Measurements from ENCODE around the gene MANEAL. TPM values are rescaled to one million over a fixed set of nuclear protein-coding genes. Genes with fewer than 3 reads are reported as not detected.

Gene MANEAL
- total RNA-seq, 3 donors from 2014 or later (not counting 1 experiment from before 2014, with no cell fraction given), result 1.6 to 3.8 (median 2.4) TPM

DNA sequence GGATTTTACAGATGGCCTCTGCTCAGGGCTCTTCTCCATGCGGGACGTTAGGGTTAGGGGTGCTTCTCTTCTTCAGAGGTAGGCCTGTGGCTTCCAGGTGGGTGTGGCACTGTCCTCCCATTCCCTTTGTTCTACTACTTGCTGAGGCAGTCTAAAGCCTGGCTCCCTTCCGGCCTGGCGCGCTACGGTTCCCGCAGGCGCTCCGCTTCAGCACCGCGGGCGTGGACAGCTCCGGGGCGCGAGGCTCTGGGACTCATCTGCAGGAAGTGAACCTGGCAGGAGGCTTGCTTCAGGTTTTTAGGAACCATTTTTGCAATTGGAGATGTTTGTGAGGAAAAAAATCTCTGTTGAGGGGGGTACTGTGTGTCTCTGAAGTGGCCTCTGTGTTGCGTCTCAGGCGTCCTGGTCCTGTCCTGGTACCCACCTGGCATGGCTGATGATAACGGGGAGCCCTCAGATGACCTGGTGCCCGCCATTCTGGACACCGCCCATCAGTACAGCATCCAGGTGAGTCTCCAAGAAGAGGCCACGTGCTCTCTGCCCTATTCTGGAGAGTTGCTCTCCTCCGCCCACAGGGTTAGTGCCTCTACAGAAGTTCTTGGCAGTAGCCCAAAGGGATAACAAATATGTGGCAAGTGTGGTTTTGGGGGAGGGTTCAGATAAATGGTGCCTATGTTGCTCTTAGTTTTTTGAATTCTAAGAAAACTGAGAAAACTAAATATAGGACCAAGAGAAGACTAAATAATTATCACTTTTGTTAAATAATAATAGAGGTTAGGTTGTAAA is 1.9 kb downstream of the MANEAL start:
- H3K27me3 ChIP-seq (ENCODE audit: control insufficient read depth, insufficient read depth, low read length), result peaks cover 10% of the 10 kb centered on the region
- 45% methylated on average over 22 of the region's 22 CpGs for WGBS (ENCODE audit: insufficient coverage)
- peaks cover 12% of the 10 kb centered on the region for H3K36me3 ChIP-seq (ENCODE audit: control insufficient read depth, insufficient read depth, low read length)
- H3K27me3 Mint-ChIP-seq (ENCODE audit: low read depth in 2 of 2), result peaks cover 28% of the 10 kb centered on the region in 2 donors
- peak overlapping the region; percentile 87 for H3K4me3 Mint-ChIP-seq
- no peak overlapping the region for H3K4me3 ChIP-seq (ENCODE audit: low read length)
- TF ChIP-seq, protein P1, sequence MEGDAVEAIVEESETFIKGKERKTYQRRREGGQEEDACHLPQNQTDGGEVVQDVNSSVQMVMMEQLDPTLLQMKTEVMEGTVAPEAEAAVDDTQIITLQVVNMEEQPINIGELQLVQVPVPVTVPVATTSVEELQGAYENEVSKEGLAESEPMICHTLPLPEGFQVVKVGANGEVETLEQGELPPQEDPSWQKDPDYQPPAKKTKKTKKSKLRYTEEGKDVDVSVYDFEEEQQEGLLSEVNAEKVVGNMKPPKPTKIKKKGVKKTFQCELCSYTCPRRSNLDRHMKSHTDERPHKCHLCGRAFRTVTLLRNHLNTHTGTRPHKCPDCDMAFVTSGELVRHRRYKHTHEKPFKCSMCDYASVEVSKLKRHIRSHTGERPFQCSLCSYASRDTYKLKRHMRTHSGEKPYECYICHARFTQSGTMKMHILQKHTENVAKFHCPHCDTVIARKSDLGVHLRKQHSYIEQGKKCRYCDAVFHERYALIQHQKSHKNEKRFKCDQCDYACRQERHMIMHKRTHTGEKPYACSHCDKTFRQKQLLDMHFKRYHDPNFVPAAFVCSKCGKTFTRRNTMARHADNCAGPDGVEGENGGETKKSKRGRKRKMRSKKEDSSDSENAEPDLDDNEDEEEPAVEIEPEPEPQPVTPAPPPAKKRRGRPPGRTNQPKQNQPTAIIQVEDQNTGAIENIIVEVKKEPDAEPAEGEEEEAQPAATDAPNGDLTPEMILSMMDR (IDR thresholded peaks at IDR 0.05), result no peak
- intact Hi-C loops (cut with micrococcal nuclease), result no loop called here
- ATAC-seq (peak in 2 of 3 donors; percentile 37 to 58), DNase-seq (peak; percentile 36 to 63)
- no peak overlapping the region for H3K27ac ChIP-seq (ENCODE audit: low read length)
- H3K4me1 Mint-ChIP-seq, result peaks cover 11 to 18% of the 10 kb centered on the region in 2 donors
- no peak overlapping the region for H3K27ac Mint-ChIP-seq
- no peaks in the 10 kb centered on the region for H3K36me3 Mint-ChIP-seq
- H3K4me1 ChIP-seq (ENCODE audit: control insufficient read depth, insufficient read depth, low read length), result peaks cover 18% of the 10 kb centered on the region
- no peaks in the 10 kb centered on the region for H3K9me3 ChIP-seq (ENCODE audit: control insufficient read depth, insufficient read depth, low read length)
- H3K9me3 Mint-ChIP-seq, result no peaks in the 10 kb centered on the region

DNA sequence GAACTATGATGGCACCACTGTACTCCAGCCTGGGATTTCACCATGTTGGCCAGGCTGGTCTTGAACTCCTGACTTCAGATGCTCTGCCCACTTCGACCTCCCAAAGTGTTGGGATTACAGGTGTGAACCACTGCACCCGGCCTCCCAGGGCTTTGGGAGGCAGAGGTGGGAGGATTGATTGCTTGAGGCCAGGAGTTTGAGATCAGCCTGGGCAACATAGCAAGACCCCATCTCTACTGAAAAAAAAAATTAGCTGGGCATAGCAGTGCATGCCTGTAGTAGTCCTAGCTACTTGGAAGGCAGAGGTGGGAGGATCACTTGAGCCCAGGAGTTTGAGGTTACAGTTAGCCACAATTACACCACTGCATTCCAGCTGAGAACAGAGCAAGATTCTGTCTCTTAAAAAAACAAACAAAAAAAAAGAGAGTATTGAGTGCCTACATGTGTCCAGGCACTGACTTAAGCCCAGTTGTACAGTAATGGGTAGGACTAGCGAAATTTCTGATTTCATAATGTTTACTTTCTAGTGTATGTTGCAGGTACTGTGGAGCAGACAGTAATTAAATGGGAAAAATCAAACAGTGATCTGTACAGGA is 4.2 kb downstream of the MANEAL start:
- Mint-ChIP-seq H3K4me1 (peaks cover 15 to 22% of the 10 kb centered on the region in 2 donors), H3K27ac (no peak overlapping the region), H3K36me3 (peaks cover 6% of the 10 kb centered on the region), H3K4me3 (no peak overlapping the region), H3K9me3 (no peaks in the 10 kb centered on the region), H3K27me3 (ENCODE audit: low read depth in 2 of 2) (peaks cover 8 to 11% of the 10 kb centered on the region in 2 donors)
- Histone ChIP-seq H3K9me3 (ENCODE audit: control insufficient read depth, insufficient read depth, low read length) (no peaks in the 10 kb centered on the region), H3K4me1 (ENCODE audit: control insufficient read depth, insufficient read depth, low read length) (peaks cover 18% of the 10 kb centered on the region), H3K27me3 (ENCODE audit: control insufficient read depth, insufficient read depth, low read length) (peaks cover 10% of the 10 kb centered on the region), H3K4me3 (ENCODE audit: low read length) (no peak overlapping the region), H3K27ac (ENCODE audit: low read length) (no peak overlapping the region), H3K36me3 (ENCODE audit: control insufficient read depth, insufficient read depth, low read length) (peaks cover 22% of the 10 kb centered on the region)
- TF ChIP-seq, protein P1 (IDR thresholded peaks at IDR 0.05), result no peak
- no peak for ATAC-seq
- DNase-seq, result no peak
- intact Hi-C loops (cut with micrococcal nuclease), result no loop called here
- WGBS (ENCODE audit: insufficient coverage), result 92% methylated on average over 3 of the region's 3 CpGs

DNA sequence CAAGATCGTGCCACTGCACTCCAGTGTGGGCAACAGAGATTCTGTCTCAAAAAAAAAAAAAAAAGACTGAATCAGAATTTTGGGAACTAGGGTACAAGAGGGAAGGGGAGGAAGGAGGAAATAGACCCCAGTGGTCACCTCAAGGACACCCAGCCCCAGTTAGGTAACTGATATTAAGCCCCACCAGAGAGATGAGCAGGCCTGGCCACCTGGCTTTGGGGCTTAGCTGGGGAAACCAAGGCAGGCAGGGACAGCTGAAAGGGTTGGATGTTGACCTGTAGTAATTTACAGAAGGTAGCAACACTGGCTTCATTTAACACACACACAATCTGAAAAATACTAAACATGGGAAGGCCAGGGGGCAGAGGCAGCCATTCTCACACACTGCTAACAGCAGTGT is 8.8 kb downstream of the MANEAL start:
- Mint-ChIP-seq H3K27me3 (ENCODE audit: low read depth in 2 of 2) (no peaks in the 10 kb centered on the region), H3K36me3 (peaks cover 12% of the 10 kb centered on the region), H3K4me1 (peaks cover 12 to 13% of the 10 kb centered on the region in 2 donors), H3K27ac (peak overlapping the region in 1 of 2 donors; percentile 54), H3K9me3 (no peaks in the 10 kb centered on the region), H3K4me3 (no peak overlapping the region)
- DNase-seq, result no peak
- Histone ChIP-seq H3K4me3 (ENCODE audit: low read length) (no peak overlapping the region), H3K4me1 (ENCODE audit: control insufficient read depth, insufficient read depth, low read length) (peaks cover 10% of the 10 kb centered on the region), H3K36me3 (ENCODE audit: control insufficient read depth, insufficient read depth, low read length) (peaks cover 50% of the 10 kb centered on the region), H3K27me3 (ENCODE audit: control insufficient read depth, insufficient read depth, low read length) (no peaks in the 10 kb centered on the region), H3K27ac (ENCODE audit: low read length) (no peak overlapping the region), H3K9me3 (ENCODE audit: control insufficient read depth, insufficient read depth, low read length) (no peaks in the 10 kb centered on the region)
- WGBS (ENCODE audit: insufficient coverage), result 93% methylated on average over 1 of the region's 1 CpG
- intact Hi-C loops (cut with micrococcal nuclease), result no loop called here
- ATAC-seq, result no peak
- TF ChIP-seq, protein P1 (IDR thresholded peaks at IDR 0.05), result no peak

All from natural killer cell (primary cell).